ENCODE results near the gene TAOK3. TPM values are rescaled to one million over a fixed set of nuclear protein-coding genes. Genes with fewer than 3 reads are reported as not detected.
A peak's percentile ranks its signal among the peaks of the same experiment; 100 is the strongest.

Gene TAOK3
- polyA plus RNA-seq, 3 donors, result 19.7 to 58.3 (median 44.8) TPM

GRCh38 chr12:118145113-118145797, 227.5 kb downstream of the TAOK3 start:
- Histone ChIP-seq H2AFZ (ENCODE audit: insufficient read depth, low read depth, low read length, poor library complexity, severe bottlenecking) (no peak overlapping the region), H3K36me3 (replicated peaks in 1 of 2; ENCODE audit: control insufficient read depth in 1 of 2, insufficient read depth in 2 of 2, low read length in 2 of 2) (peaks cover 23 to 24% of the 10 kb centered on the region in 2 donors), H3K79me2 (ENCODE audit: insufficient read depth, low read length) (no peaks in the 10 kb centered on the region), H3K4me1 (ENCODE audit: control insufficient read depth in 1 of 2, insufficient read depth in 2 of 2, low read length in 2 of 2) (no peaks in the 10 kb centered on the region), H3K9ac (ENCODE audit: insufficient read depth, low read length, poor library complexity, severe bottlenecking) (no peak overlapping the region), H3K4me2 (replicated peaks; ENCODE audit: extremely low read depth, low read length, poor library complexity, severe bottlenecking) (no peak overlapping the region), H3K9me3 (replicated peaks in 1 of 2; ENCODE audit: control insufficient read depth in 1 of 2, insufficient read depth in 1 of 2, low read length in 2 of 2) (no peaks in the 10 kb centered on the region), H3K27ac (ENCODE audit: low read depth in 1 of 2, low read length in 2 of 2) (peak overlapping the region in 1 of 2 donors; percentile 26), H3K27me3 (ENCODE audit: control insufficient read depth in 2 of 2, insufficient read depth in 2 of 2, low read length in 2 of 2) (no peaks in the 10 kb centered on the region), H3K4me3 (replicated peaks in 1 of 3; ENCODE audit: low read depth in 2 of 3, low read length in 3 of 3) (no peak overlapping the region), H4K20me1 (ENCODE audit: insufficient read depth, low read length) (no peaks in the 10 kb centered on the region)
- 60% methylated on average over 7 of the region's 7 CpGs for WGBS (ENCODE audit: insufficient coverage)
- H3K27me3 Mint-ChIP-seq (ENCODE audit: low read depth in 3 of 3), result peaks cover 0 to 3% (median 0%) of the 10 kb centered on the region in 3 donors
- intact Hi-C loops (cut with micrococcal nuclease), result no loop called here
- TF ChIP-seq CTCF (IDR thresholded peaks at IDR 0.05), result no peak
- peaks cover 10% of the 10 kb centered on the region for H3K4me1 Mint-ChIP-seq
- H3K4me3 Mint-ChIP-seq, result peak overlapping the region in 1 of 2 donors; percentile 31
- no peak for DNase-seq
- peak overlapping the region in 5 of 7 donors; percentile 3 to 64 (median 37) for H3K27ac Mint-ChIP-seq
- H3K9me3 Mint-ChIP-seq, result no peaks in the 10 kb centered on the region
- H3K36me3 Mint-ChIP-seq, result peaks cover 38 to 60% of the 10 kb centered on the region in 2 donors

GRCh38 chr12:118144499-118144898, 228.2 kb downstream of the TAOK3 start:
- Histone ChIP-seq H3K36me3 (replicated peaks in 1 of 2; ENCODE audit: control insufficient read depth in 1 of 2, insufficient read depth in 2 of 2, low read length in 2 of 2) (peaks cover 18 to 25% of the 10 kb centered on the region in 2 donors), H3K4me1 (ENCODE audit: control insufficient read depth in 1 of 2, insufficient read depth in 2 of 2, low read length in 2 of 2) (no peaks in the 10 kb centered on the region), H3K4me3 (replicated peaks in 1 of 3; ENCODE audit: low read depth in 2 of 3, low read length in 3 of 3) (no peak overlapping the region), H4K20me1 (ENCODE audit: insufficient read depth, low read length) (no peaks in the 10 kb centered on the region), H3K9me3 (replicated peaks in 1 of 2; ENCODE audit: control insufficient read depth in 1 of 2, insufficient read depth in 1 of 2, low read length in 2 of 2) (no peaks in the 10 kb centered on the region), H3K4me2 (replicated peaks; ENCODE audit: extremely low read depth, low read length, poor library complexity, severe bottlenecking) (no peak overlapping the region), H3K79me2 (ENCODE audit: insufficient read depth, low read length) (no peaks in the 10 kb centered on the region), H3K9ac (ENCODE audit: insufficient read depth, low read length, poor library complexity, severe bottlenecking) (no peak overlapping the region), H3K27me3 (ENCODE audit: control insufficient read depth in 2 of 2, insufficient read depth in 2 of 2, low read length in 2 of 2) (no peaks in the 10 kb centered on the region), H2AFZ (ENCODE audit: insufficient read depth, low read depth, low read length, poor library complexity, severe bottlenecking) (no peak overlapping the region), H3K27ac (ENCODE audit: low read depth in 1 of 2, low read length in 2 of 2) (peak overlapping the region in 1 of 2 donors; percentile 26)
- Mint-ChIP-seq H3K36me3 (peaks cover 40 to 54% of the 10 kb centered on the region in 2 donors), H3K9me3 (no peaks in the 10 kb centered on the region), H3K27ac (peak overlapping the region in 2 of 7 donors; percentile 2 to 10), H3K4me3 (no peak overlapping the region), H3K27me3 (ENCODE audit: low read depth in 3 of 3) (peaks cover 0 to 3% (median 0%) of the 10 kb centered on the region in 3 donors), H3K4me1 (peaks cover 10% of the 10 kb centered on the region)
- WGBS (ENCODE audit: insufficient coverage), result 96% methylated on average over 9 of the region's 13 CpGs
- DNase-seq, result no peak
- intact Hi-C loops (cut with micrococcal nuclease), result no loop called here
- no peak for TF ChIP-seq CTCF (IDR thresholded peaks at IDR 0.05)

Measured in CD14-positive monocyte (primary cell).